PFSK-1 (cell line): ENCODE measurements around the gene ACE.

ENCODE experiments used
- FOXP2 ChIP-seq: optimal IDR thresholded peaks from 2 replicates; pipeline ENCODE3; 2011; ENCODE audit warnings: borderline replicate concordance, control low read depth, inconsistent platforms; ENCODE audit not compliant: insufficient read depth; ENCODE audit errors: extremely low read length, extremely low read depth
- POLR2AphosphoS5 ChIP-seq: IDR thresholded peaks from 2 replicates; pipeline ENCODE4 v1.6.1; 2012; ENCODE audit warnings: low read depth, mild to moderate bottlenecking, control low read depth, low read length, moderate library complexity
- SIN3A ChIP-seq: IDR thresholded peaks from 2 replicates; pipeline ENCODE4 v1.6.1; 2012; ENCODE audit warnings: mild to moderate bottlenecking, low read length, moderate library complexity, borderline replicate concordance; ENCODE audit not compliant: insufficient read depth
- TAF1 ChIP-seq: IDR thresholded peaks from 2 replicates; pipeline ENCODE4 v1.6.1; 2012; ENCODE audit warnings: low read length, control low read depth, borderline replicate concordance; ENCODE audit not compliant: insufficient read depth
- TF ChIP-seq, protein P1 (sequence below), 2 experiments: IDR thresholded peaks; 2 replicates each; pipeline versions ENCODE4 v1.6.1 to v1.8.0; 2011 to 2012; ENCODE audit warnings: low read depth in 2 of 2, low read length in 2 of 2, control low read depth in 1 of 2, inconsistent platforms in 1 of 2, mild to moderate bottlenecking in 1 of 2, moderate library complexity in 1 of 2; ENCODE audit not compliant: insufficient read depth in 1 of 2

ACE gene

DNA sequence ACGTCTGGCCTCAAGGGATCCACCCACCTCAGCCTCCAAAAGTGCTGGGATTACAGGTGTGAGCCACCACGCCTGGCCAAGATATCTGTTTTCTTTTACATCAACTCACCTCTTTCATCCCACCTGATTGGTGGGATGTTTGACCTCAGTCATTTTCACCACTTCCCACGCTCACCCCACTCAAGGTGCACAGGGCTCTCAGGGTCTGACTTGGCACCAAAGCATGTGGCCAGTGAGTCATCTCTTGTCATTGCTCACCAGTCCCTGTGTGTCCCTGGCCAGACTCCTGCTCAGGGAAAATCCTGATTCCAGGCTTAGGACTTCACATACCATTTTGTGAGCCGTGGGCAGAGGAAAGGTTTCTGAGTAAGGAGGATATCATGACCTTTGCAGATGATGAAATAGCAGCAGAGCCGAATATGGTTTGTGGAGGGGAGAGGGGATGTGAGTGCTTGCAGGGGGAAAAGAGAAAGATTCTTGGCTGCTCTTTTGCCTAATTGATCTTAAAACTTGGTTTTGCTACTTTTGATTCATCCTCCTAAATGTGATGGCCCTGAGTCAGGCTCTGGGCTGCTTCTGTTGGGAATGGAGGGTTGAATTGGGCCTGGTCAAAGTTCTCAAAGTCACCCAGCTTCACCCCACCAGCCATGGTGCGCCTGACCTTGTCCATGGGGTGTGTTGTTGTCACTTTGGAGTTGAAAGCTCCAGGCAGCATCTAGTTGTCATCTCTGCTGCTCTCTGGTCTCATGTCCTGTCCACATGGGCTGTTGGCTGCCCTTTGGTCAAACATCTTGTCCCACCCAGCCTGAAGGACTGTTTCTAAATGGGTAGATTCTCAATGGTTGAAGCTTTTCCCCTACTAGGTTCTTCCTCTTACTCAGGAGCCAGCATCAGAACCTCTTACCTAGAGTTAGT lies 40.3 kb downstream of the ACE start:
- TF ChIP-seq FOXP2 (no peak), TAF1 (no peak)
- TF ChIP-seq, protein P1, sequence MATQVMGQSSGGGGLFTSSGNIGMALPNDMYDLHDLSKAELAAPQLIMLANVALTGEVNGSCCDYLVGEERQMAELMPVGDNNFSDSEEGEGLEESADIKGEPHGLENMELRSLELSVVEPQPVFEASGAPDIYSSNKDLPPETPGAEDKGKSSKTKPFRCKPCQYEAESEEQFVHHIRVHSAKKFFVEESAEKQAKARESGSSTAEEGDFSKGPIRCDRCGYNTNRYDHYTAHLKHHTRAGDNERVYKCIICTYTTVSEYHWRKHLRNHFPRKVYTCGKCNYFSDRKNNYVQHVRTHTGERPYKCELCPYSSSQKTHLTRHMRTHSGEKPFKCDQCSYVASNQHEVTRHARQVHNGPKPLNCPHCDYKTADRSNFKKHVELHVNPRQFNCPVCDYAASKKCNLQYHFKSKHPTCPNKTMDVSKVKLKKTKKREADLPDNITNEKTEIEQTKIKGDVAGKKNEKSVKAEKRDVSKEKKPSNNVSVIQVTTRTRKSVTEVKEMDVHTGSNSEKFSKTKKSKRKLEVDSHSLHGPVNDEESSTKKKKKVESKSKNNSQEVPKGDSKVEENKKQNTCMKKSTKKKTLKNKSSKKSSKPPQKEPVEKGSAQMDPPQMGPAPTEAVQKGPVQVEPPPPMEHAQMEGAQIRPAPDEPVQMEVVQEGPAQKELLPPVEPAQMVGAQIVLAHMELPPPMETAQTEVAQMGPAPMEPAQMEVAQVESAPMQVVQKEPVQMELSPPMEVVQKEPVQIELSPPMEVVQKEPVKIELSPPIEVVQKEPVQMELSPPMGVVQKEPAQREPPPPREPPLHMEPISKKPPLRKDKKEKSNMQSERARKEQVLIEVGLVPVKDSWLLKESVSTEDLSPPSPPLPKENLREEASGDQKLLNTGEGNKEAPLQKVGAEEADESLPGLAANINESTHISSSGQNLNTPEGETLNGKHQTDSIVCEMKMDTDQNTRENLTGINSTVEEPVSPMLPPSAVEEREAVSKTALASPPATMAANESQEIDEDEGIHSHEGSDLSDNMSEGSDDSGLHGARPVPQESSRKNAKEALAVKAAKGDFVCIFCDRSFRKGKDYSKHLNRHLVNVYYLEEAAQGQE (IDR thresholded peaks at IDR 0.05; ENCODE audit: insufficient read depth in 1 of 2, low read depth in 2 of 2, low read length in 2 of 2) = no peak

DNA sequence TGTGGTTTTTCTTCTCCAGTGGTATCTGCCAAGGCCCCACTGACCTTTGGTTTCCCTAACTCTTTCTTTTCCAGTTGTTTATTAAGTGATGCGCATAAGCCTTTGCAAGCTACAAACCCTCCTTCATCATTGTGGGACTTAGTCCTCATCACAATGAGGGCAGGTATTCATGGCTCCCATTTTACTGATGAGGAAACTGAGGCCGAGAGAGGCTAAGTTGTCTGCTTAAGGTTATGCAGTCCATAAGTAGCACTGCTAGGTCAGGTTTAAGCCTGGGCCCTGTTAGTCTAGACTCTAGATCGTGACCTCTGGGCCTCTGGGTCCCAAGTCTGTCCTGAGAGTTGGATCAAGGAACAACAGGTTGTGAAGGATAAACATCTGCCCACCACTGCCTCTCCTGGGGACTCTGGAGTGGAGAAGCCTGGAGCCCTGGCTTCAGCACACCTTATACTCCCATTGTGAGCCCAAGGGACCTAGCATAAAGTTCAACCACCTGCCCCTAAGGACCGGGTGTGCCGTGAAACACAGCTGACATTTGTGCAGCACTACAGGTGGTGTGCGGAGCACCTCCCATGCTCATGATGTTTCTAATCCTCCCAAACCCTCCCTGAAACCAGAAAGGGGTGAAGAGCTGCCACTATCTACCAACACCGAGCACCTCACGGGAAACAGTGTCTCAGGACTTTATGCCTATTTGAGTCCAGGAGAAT lies 41.1 kb downstream of the ACE start:
- no peak for TF ChIP-seq TAF1
- TF ChIP-seq FOXP2 = no peak
- no peak for TF ChIP-seq POLR2AphosphoS5
- TF ChIP-seq, protein P1 (IDR thresholded peaks at IDR 0.05; ENCODE audit: insufficient read depth in 1 of 2, low read depth in 2 of 2, low read length in 2 of 2) = no peak

DNA sequence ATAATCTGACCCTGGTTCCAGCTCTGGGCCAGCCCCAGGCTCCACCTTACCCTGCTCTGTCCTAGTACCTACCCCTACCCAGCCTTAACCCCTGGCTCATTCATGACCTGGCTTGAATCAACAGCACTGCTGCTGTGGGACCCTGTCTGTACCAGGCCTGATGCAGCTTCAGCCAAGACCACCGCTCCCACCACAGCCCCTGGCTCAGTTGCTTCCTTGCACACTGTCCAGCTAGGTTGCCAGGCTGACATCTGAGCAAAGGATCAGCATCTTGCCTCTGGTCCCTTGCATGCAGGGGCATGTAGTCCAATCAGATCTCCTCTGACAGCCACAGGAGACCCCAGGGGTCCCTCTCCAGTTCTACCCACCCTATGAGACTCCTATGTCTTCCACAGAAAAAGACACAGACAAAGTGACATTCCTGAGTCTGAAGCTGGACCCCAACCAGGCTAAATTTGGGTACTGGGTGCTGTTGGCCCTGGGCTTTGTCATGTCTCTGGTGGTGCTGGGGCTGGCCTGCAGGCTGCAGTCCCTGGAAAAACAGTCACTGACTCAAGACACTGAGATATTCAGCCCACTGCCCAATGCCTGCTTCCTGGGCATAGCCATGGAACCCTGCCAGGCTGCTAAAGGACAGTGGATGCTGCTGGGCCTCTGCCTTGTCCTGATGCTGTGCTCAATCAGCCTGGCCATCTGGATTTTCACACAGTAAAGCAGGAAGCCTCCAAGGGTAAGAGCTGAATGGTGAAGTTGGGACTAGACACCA lies 42.4 kb downstream of the ACE start:
- no peak for TF ChIP-seq FOXP2
- no peak for TF ChIP-seq TAF1
- TF ChIP-seq, protein P1 (IDR thresholded peaks at IDR 0.05; ENCODE audit: insufficient read depth in 1 of 2, low read depth in 2 of 2, low read length in 2 of 2) = no peak
- no peak for TF ChIP-seq POLR2AphosphoS5
- no peak for TF ChIP-seq SIN3A

DNA sequence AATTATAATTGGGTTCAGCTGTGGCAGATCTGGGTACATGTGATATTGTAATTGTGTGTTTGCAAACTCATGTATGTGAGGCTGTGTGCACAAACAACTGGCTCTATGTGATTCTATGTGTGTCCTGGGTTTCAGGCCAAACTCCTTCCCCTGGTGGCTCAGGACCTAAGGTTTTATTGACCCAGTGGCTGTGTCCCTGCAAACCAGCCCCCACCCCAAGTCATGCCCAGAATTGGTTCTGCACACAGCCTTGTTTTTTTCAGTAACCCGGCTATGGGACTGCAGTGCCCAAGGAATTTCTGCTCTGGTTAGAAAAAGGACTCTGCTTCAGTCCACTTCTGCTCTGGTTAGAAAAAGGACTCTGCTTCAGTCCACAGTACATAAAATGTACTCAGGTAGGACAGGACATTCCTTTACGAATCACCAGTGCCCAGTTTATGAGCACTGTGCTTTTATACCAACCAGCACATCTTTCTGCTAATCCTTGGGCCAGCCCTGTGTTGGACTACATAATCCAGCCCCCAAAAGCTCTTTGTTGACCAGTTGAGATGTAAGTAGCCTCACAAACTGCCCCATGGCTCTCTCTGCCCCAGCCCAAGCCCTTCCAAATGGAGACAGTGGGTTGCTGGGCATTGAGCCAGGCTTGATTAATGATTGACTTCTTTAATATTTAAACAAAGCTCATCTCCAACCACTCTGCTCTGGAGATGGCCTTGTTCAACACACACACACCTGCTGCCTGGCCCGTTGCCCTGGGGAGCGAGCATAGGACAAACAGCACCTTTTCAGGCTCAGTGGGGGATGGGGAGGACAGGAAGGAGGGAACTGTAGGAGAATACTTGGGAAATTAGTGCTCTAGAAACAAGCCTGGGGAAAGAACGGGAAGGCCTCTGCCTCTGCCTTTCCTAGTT lies 43.4 kb downstream of the ACE start:
- TF ChIP-seq FOXP2 (no peak), SIN3A (no peak), TAF1 (no peak), POLR2AphosphoS5 (no peak)
- TF ChIP-seq, protein P1 (IDR thresholded peaks at IDR 0.05; ENCODE audit: insufficient read depth in 1 of 2, low read depth in 2 of 2, low read length in 2 of 2) = no peak
